Erythroblast (primary cell): ENCODE data around the gene DLG2.

ENCODE experiments used
- DNase-seq, 2 experiments: peaks; one replicate each; lab custom pipeline; 2025; lab: John Stamatoyannopoulos, UW
- GATA1 ChIP-seq: IDR thresholded peaks from 2 replicates; pipeline ENCODE4 v1.6.1; 2011; ENCODE audit warnings: low read depth, mild to moderate bottlenecking, control low read depth, low read length, moderate library complexity
- POLR2A ChIP-seq: IDR thresholded peaks from 2 replicates; pipeline ENCODE4 v1.6.1; 2011; ENCODE audit warnings: mild to moderate bottlenecking, low read length

The DLG2 gene

DNA sequence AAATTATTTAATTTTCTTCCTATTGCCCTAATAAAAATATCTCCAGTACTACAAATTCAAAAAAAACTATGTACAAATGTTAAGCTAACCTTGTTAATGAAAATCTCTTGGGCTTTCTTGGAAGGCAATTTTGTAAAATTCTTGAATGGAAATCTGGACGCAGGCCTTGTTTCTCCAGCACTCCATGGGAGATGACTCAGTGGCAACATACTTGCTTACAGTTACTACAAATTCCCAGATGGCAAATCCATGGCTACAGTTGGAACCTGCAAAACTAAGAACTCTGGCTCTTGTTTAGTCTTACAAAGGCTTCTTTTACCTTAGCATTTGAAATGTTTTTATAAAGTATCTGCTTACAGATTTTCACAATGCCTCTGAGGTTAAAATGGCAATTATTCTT lies 725.2 kb downstream of the DLG2 start:
- DNase-seq: no peak
- TF ChIP-seq POLR2A (no peak), GATA1 (no peak)

DNA sequence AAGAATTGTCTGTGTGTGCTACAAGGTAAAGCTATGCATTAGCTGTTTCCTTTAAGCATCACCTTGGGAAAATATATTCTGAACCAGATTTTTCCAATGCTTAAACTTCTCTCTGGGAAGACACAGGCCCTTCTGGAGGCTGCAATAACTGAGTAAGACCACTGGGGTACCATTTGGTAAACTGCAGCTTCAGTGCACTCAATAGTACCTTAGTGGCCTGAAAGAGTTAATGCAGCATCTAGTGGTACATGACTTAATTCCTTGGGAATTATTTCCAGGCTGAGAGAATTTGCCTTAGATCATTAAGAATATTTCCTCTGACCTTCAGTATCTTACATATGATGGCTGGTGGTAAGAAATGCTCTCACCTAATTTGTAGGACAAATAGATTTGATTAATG lies 727.4 kb downstream of the DLG2 start:
- TF ChIP-seq POLR2A: no peak
- TF ChIP-seq GATA1: no peak
- DNase-seq: no peak

- no peak for TF ChIP-seq POLR2A
- no peak for TF ChIP-seq GATA1
- DNase-seq: no peak
Measured at GRCh38 chr11:84899134-84899533, 728.0 kb downstream of the DLG2 start.

DNA sequence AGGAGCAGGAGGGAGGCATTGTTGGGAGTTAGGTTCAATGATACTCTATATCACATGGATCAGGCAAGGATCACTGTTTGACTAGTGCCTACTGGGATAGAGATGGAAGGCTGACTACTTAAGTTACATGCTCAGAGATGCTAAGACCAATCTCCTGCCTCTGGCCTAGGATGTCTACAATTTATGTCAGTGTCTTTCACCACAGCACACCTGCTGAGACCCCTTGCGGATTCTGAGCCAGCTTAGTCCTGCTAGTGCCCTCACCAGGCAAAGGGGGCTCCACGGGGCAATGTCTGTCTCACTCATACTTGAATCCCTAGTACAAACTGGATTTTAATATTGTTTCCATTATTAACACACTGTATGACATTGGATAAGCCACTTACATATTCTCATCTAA lies 732.5 kb downstream of the DLG2 start:
- TF ChIP-seq POLR2A (no peak), GATA1 (no peak)
- DNase-seq: no peak

GRCh38 chr11:84890676-84891075 lies 736.5 kb downstream of the DLG2 start:
- TF ChIP-seq GATA1: no peak
- no peak for TF ChIP-seq POLR2A
- DNase-seq: no peak

- no peak for DNase-seq
- TF ChIP-seq GATA1: no peak
- no peak for TF ChIP-seq POLR2A
Measured at GRCh38 chr11:84889556-84889955, 737.6 kb downstream of the DLG2 start.

DNA sequence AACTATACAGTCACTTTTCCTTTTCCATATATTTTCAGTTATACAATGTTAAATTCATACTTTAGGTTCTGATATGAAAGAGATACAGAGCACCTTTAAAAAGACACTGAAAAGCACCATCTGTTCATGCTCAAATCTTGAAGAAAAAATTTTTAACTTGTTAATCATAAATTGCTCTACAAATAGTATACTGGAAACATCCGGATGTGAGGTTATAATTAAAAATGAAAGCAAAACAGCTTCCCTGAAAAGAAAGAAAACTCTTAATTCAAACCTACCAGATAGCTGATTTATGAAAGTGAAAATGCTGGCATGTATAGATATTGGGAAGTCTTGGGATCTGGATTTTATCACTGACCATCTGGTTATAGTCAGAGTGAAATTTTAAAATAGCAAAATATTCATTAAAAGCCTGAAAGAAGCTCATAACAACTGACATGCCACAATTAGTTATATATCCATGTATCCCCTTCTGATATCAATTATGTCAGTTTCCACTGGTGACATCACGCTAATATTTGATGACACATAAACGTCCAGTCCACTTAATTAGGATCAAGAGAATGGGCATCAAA lies 740.0 kb downstream of the DLG2 start:
- TF ChIP-seq GATA1 (no peak), POLR2A (no peak)
- DNase-seq: no peak

DNA sequence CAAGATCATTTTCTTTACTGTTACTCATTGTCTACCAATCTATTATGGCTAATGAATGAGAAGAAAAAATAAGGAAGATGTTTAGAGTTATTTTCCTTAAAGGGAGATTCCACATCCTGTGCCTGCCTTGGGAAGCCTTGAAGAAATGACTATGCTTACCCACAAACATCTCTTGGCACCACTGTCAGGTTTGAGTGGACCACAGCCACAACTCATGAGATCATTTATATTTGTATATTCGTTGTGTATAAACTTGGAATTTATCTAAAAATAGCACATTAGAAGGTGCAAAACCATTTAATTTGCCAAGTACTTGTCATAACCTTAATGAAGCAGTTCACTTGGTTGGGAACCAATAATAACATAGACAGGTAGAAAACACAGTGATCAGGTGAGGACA lies 740.8 kb downstream of the DLG2 start:
- TF ChIP-seq POLR2A: no peak
- TF ChIP-seq GATA1: no peak
- DNase-seq: no peak

- TF ChIP-seq GATA1 (no peak), POLR2A (no peak)
- DNase-seq: no peak
Measured at GRCh38 chr11:84884836-84885235, 742.3 kb downstream of the DLG2 start.

DNA sequence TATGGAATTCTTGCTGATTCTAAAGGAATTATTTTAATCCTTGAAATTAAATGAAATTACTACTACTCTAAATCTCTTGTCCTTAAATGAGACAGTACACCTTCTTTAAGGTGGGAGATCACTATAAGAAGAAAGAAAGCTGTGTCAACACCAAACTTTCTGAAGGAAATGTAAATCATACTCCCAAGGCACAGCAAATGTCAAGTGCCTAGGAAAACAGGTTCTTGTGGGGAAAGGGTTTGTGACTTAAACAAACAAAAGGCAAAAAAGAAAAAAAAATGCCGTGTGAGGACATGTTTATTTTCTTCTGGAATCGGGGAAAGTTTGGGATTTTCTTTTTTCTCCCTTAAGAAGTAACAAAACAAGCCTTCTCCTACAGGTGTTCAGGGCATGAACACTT lies 745.1 kb downstream of the DLG2 start:
- no peak for DNase-seq
- no peak for TF ChIP-seq GATA1
- no peak for TF ChIP-seq POLR2A

DNA sequence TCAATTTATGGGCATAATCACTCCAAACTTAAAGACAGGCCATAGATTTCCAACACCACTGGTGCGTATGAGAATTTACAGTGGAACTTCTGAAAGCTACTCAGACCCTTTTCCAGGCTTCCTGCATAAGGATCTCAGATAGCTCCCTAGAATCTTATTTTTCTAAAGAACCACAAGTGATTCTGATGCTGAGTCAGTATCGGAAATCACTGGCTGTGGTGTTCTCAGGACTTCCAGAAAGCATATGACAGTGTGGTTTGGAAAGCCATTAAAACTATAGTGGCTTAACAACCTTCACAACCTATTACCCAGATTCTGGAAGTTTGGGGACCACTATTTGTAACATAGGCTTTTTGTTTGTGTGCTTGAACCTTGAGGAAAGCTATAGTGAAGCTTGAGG lies 756.0 kb downstream of the DLG2 start:
- no peak for DNase-seq
- TF ChIP-seq POLR2A (no peak), GATA1 (no peak)

DNA sequence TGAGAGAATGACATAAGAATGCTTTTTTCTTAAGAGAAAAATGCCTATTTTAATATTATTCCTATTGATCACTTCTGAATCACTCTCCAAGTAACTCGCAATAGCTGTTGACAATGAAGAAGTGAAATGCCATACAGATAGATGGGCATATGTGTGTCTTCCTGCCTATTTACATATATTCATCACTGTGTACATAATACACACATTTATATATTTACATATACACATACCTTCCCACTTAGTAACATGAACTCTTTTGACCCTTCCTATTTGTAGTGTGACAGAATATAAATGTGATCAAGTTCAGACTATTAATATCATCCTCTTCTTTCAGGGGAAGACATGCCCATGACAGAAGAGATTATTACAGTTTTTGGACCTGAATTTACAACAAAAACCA lies 756.7 kb downstream of the DLG2 start:
- DNase-seq: no peak
- TF ChIP-seq POLR2A (no peak), GATA1 (no peak)

DNA sequence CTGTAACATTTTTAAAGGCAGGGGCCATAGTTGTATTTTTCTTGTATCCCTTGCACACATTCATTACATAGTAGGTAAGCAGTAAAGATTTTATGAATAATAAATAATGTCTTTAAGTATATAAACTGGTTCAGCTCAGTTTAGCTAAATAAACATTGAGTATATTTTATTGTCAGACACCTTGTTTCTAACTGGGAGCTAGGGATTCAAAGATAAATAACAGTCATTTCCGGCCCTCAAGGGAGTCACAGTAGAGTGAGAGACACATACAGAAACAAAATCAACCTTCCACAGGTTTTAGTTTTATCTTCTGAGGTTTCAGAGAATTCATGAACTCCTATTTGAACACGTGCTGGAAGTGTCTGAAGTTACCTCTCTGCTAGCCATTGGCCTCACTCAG lies 760.2 kb downstream of the DLG2 start:
- TF ChIP-seq POLR2A (no peak), GATA1 (no peak)

DNA sequence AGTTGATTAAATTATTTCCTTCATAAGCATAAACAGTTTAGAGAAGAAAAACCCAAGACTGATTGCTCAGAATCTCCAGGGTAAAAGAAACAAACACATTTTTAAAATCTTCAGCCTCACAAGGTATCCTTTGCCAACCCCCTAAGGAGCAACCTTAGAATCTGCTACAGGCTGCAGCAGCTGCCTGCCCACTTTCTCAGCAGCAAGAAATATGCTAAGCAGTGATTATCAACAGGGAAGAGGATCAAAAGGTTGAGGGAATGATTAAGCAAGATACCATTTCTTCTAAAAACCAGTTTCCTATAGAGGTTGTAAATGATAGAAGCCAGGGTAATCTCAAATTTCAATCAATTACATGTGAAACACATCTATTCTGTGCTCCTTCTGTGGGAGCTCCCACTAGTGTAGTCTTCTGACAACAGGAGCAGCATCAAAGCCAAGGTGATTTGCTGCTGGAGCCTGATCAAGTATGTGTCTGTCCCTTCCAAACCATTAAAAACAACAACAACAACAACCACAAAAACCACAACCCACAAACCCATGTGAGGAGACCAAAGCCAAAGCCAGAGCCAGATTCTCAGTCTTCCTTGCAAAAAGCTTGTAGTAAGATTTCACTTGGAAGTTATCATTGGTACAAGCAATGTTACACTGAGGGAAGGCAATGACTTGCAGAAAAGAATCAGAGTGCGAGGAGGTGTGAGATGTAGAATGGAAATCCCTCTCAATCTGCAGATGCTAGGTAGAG lies 761.2 kb downstream of the DLG2 start:
- DNase-seq: no peak
- TF ChIP-seq POLR2A (no peak), GATA1 (no peak)

More for the DNA sequence above, 760.2 kb downstream of the DLG2 start:
- DNase-seq: no peak

- DNase-seq: no peak
- TF ChIP-seq POLR2A: no peak
- no peak for TF ChIP-seq GATA1
Measured at GRCh38 chr11:84865257-84865656, 761.9 kb downstream of the DLG2 start.

DNA sequence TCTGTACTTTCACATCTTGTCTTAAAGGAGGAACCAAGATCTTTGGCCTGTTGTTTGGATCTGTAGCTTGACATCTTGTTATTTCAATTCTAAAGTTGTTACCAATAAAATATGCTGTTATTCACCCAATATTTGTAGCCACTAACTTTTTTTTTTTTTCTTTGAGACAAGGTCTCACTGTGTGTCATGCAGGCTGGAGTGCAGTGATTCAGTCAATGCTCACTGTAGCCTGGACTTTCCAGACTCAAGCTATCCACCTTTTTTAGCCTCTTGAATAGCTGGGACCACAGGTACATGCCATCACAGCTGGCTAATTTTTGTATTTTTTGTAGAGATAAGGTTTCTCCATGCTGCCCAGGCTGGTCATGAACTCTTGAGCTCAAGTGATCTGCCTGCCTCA lies 769.4 kb downstream of the DLG2 start:
- TF ChIP-seq POLR2A (no peak), GATA1 (no peak)
- DNase-seq: no peak
